ENCODE measurements around the gene MLPH.

The MLPH gene

GRCh38 chr2:237457388-237457941 lies 29.6 kb upstream of the MLPH start:
- DNase-seq, result no peak
- Histone ChIP-seq H3K18ac (ENCODE audit: low read depth in 1 of 2, low read length in 2 of 2) (peak overlapping the region; percentile 59 to 63), H2BK15ac (ENCODE audit: low read depth, poor library complexity, severe bottlenecking) (peak overlapping the region; percentile 77), H3K4me1 (ENCODE audit: control insufficient read depth, insufficient read depth, low read depth, low read length) (peaks cover 6% of the 10 kb centered on the region), H3K79me1 (replicated peaks; ENCODE audit: low read length, poor library complexity, severe bottlenecking) (no peaks in the 10 kb centered on the region), H3K9me3 (ENCODE audit: control insufficient read depth, low read length) (no peaks in the 10 kb centered on the region), H4K91ac (ENCODE audit: low read length) (no peak overlapping the region), H3K4me2 (ENCODE audit: low read length, poor library complexity, severe bottlenecking) (no peak overlapping the region), H2AFZ (ENCODE audit: low read depth, low read length) (no peak overlapping the region), H3K4ac (ENCODE audit: low read depth in 1 of 2, low read length in 2 of 2) (peak overlapping the region; percentile 15 to 96), H3K27ac (ENCODE audit: low read length, poor library complexity, severe bottlenecking) (no peak overlapping the region), H2BK12ac (ENCODE audit: low read length in 2 of 2) (peak overlapping the region; percentile 69 to 79), H4K8ac (ENCODE audit: low read length) (peak overlapping the region; percentile 35), H3K9ac (ENCODE audit: low read length) (no peak overlapping the region), H3K27me3 (ENCODE audit: control insufficient read depth in 1 of 2, insufficient read depth in 1 of 2, low read length in 2 of 2) (no peaks in the 10 kb centered on the region), H3K36me3 (ENCODE audit: control insufficient read depth in 1 of 2, insufficient read depth in 2 of 2, low read depth in 1 of 2, low read length in 2 of 2) (no peaks in the 10 kb centered on the region), H3K14ac (ENCODE audit: low read length in 2 of 2) (peak overlapping the region in 1 of 2 experiments; percentile 35), H2AK5ac (ENCODE audit: low read length, severe bottlenecking) (no peak overlapping the region), H3K23ac (ENCODE audit: low read length in 2 of 2) (no peak overlapping the region), H2BK120ac (ENCODE audit: low read depth, low read length) (peak overlapping the region; percentile 82), H3K4me3 (ENCODE audit: insufficient read depth in 1 of 2, low read depth in 1 of 2, low read length in 2 of 2) (no peak overlapping the region), H2BK5ac (ENCODE audit: low read depth, low read length, poor library complexity, severe bottlenecking) (no peak overlapping the region)
- WGBS, result 94% methylated on average over 2 of the region's 2 CpGs

GRCh38 chr2:237458519-237458918 lies 28.5 kb upstream of the MLPH start:
- Histone ChIP-seq H3K4me2 (ENCODE audit: low read length, poor library complexity, severe bottlenecking) (no peak overlapping the region), H3K9ac (ENCODE audit: low read length) (no peak overlapping the region), H2BK120ac (ENCODE audit: low read depth, low read length) (peak overlapping the region; percentile 82), H3K4me3 (ENCODE audit: insufficient read depth in 1 of 2, low read depth in 1 of 2, low read length in 2 of 2) (no peak overlapping the region), H3K4ac (ENCODE audit: low read depth in 1 of 2, low read length in 2 of 2) (peak overlapping the region; percentile 15 to 29), H3K27me3 (ENCODE audit: control insufficient read depth in 1 of 2, insufficient read depth in 1 of 2, low read length in 2 of 2) (no peaks in the 10 kb centered on the region), H3K14ac (ENCODE audit: low read length in 2 of 2) (no peak overlapping the region), H2BK12ac (ENCODE audit: low read length in 2 of 2) (peak overlapping the region; percentile 69 to 91), H3K23ac (ENCODE audit: low read length in 2 of 2) (no peak overlapping the region), H3K79me1 (replicated peaks; ENCODE audit: low read length, poor library complexity, severe bottlenecking) (no peaks in the 10 kb centered on the region), H3K4me1 (ENCODE audit: control insufficient read depth, insufficient read depth, low read depth, low read length) (peaks cover 4% of the 10 kb centered on the region), H3K9me3 (ENCODE audit: control insufficient read depth, low read length) (no peaks in the 10 kb centered on the region), H3K18ac (ENCODE audit: low read depth in 1 of 2, low read length in 2 of 2) (peak overlapping the region; percentile 40 to 65), H2BK5ac (ENCODE audit: low read depth, low read length, poor library complexity, severe bottlenecking) (no peak overlapping the region), H3K27ac (ENCODE audit: low read length, poor library complexity, severe bottlenecking) (no peak overlapping the region), H2BK15ac (ENCODE audit: low read depth, poor library complexity, severe bottlenecking) (no peak overlapping the region), H2AK5ac (ENCODE audit: low read length, severe bottlenecking) (no peak overlapping the region), H4K91ac (ENCODE audit: low read length) (peak overlapping the region; percentile 76), H3K36me3 (ENCODE audit: control insufficient read depth in 1 of 2, insufficient read depth in 2 of 2, low read depth in 1 of 2, low read length in 2 of 2) (no peaks in the 10 kb centered on the region), H4K8ac (ENCODE audit: low read length) (peak overlapping the region; percentile 12), H2AFZ (ENCODE audit: low read depth, low read length) (no peak overlapping the region)
- DNase-seq, result no peak
- 100% methylated on average over 1 of the region's 1 CpG for WGBS

GRCh38 chr2:237459226-237459625 lies 27.8 kb upstream of the MLPH start:
- Histone ChIP-seq H2AFZ (ENCODE audit: low read depth, low read length) (no peak overlapping the region), H3K36me3 (ENCODE audit: control insufficient read depth in 1 of 2, insufficient read depth in 2 of 2, low read depth in 1 of 2, low read length in 2 of 2) (no peaks in the 10 kb centered on the region), H3K27me3 (ENCODE audit: control insufficient read depth in 1 of 2, insufficient read depth in 1 of 2, low read length in 2 of 2) (no peaks in the 10 kb centered on the region), H4K8ac (ENCODE audit: low read length) (peak overlapping the region; percentile 41), H2AK5ac (ENCODE audit: low read length, severe bottlenecking) (no peak overlapping the region), H3K27ac (ENCODE audit: low read length, poor library complexity, severe bottlenecking) (no peak overlapping the region), H3K18ac (ENCODE audit: low read depth in 1 of 2, low read length in 2 of 2) (peak overlapping the region; percentile 67 to 70), H3K79me1 (replicated peaks; ENCODE audit: low read length, poor library complexity, severe bottlenecking) (no peaks in the 10 kb centered on the region), H3K4ac (ENCODE audit: low read depth in 1 of 2, low read length in 2 of 2) (peak overlapping the region in 1 of 2 experiments; percentile 42), H3K4me2 (ENCODE audit: low read length, poor library complexity, severe bottlenecking) (no peak overlapping the region), H3K4me1 (ENCODE audit: control insufficient read depth, insufficient read depth, low read depth, low read length) (peaks cover 4% of the 10 kb centered on the region), H3K9ac (ENCODE audit: low read length) (no peak overlapping the region), H3K14ac (ENCODE audit: low read length in 2 of 2) (no peak overlapping the region), H2BK15ac (ENCODE audit: low read depth, poor library complexity, severe bottlenecking) (peak overlapping the region; percentile 4), H3K4me3 (ENCODE audit: insufficient read depth in 1 of 2, low read depth in 1 of 2, low read length in 2 of 2) (no peak overlapping the region), H3K9me3 (ENCODE audit: control insufficient read depth, low read length) (no peaks in the 10 kb centered on the region), H4K91ac (ENCODE audit: low read length) (peak overlapping the region; percentile 22), H2BK120ac (ENCODE audit: low read depth, low read length) (peak overlapping the region; percentile 50), H2BK5ac (ENCODE audit: low read depth, low read length, poor library complexity, severe bottlenecking) (no peak overlapping the region), H3K23ac (ENCODE audit: low read length in 2 of 2) (no peak overlapping the region), H2BK12ac (ENCODE audit: low read length in 2 of 2) (peak overlapping the region; percentile 69 to 91)
- WGBS, result 75% methylated on average over 3 of the region's 4 CpGs
- DNase-seq, result peak; percentile 68

GRCh38 chr2:237459741-237460174 lies 27.3 kb upstream of the MLPH start:
- no peak overlapping the region for H4K8ac ChIP-seq (ENCODE audit: low read length)
- peak; percentile 83 for DNase-seq
- peak overlapping the region; percentile 50 for H2BK120ac ChIP-seq (ENCODE audit: low read depth, low read length)
- no peak overlapping the region for H3K9ac ChIP-seq (ENCODE audit: low read length)
- H3K9me3 ChIP-seq (ENCODE audit: control insufficient read depth, low read length), result no peaks in the 10 kb centered on the region
- H2BK15ac ChIP-seq (ENCODE audit: low read depth, poor library complexity, severe bottlenecking), result peak overlapping the region; percentile 4
- H3K4me1 ChIP-seq (ENCODE audit: control insufficient read depth, insufficient read depth, low read depth, low read length), result peaks cover 8% of the 10 kb centered on the region
- no peak overlapping the region for H3K4me2 ChIP-seq (ENCODE audit: low read length, poor library complexity, severe bottlenecking)
- peak overlapping the region; percentile 67 to 70 for H3K18ac ChIP-seq (ENCODE audit: low read depth in 1 of 2, low read length in 2 of 2)
- H3K14ac ChIP-seq (ENCODE audit: low read length in 2 of 2), result no peak overlapping the region
- H3K4me3 ChIP-seq (ENCODE audit: insufficient read depth in 1 of 2, low read depth in 1 of 2, low read length in 2 of 2), result no peak overlapping the region
- H4K91ac ChIP-seq (ENCODE audit: low read length), result peak overlapping the region; percentile 22
- no peaks in the 10 kb centered on the region for H3K79me1 ChIP-seq (replicated peaks; ENCODE audit: low read length, poor library complexity, severe bottlenecking)
- WGBS, result 53% methylated on average over 3 of the region's 3 CpGs
- H3K27me3 ChIP-seq (ENCODE audit: control insufficient read depth in 1 of 2, insufficient read depth in 1 of 2, low read length in 2 of 2), result no peaks in the 10 kb centered on the region
- no peak overlapping the region for H3K23ac ChIP-seq (ENCODE audit: low read length in 2 of 2)
- no peaks in the 10 kb centered on the region for H3K36me3 ChIP-seq (ENCODE audit: control insufficient read depth in 1 of 2, insufficient read depth in 2 of 2, low read depth in 1 of 2, low read length in 2 of 2)
- peak overlapping the region in 1 of 2 experiments; percentile 29 for H2BK12ac ChIP-seq (ENCODE audit: low read length in 2 of 2)
- H2AK5ac ChIP-seq (ENCODE audit: low read length, severe bottlenecking), result no peak overlapping the region
- H2AFZ ChIP-seq (ENCODE audit: low read depth, low read length), result no peak overlapping the region
- no peak overlapping the region for H3K27ac ChIP-seq (ENCODE audit: low read length, poor library complexity, severe bottlenecking)
- peak overlapping the region in 1 of 2 experiments; percentile 42 for H3K4ac ChIP-seq (ENCODE audit: low read depth in 1 of 2, low read length in 2 of 2)
- H2BK5ac ChIP-seq (ENCODE audit: low read depth, low read length, poor library complexity, severe bottlenecking), result no peak overlapping the region
